Naive thymus-derived CD8-positive, alpha-beta T cell (primary cell): ENCODE results near the gene HYAL1. TPM values are rescaled to one million over a fixed set of nuclear protein-coding genes. Genes with fewer than 3 reads are reported as not detected.

Experiments
- ATAC-seq, 2 donors: fragments of 150-1000 bp; cut with Tn5 transposase in 1 of 2; sonication (Bioruptor Pico), chemical (Tn5 transposase) in 1 of 2; 1 replicate in 1 of 2; 2 replicates in 1 of 2; pipeline ENCODE4 v1.10.0; 2021; ENCODE audit warnings: mild to moderate bottlenecking in 2 of 2, moderate library complexity in 2 of 2
- POLR2A ChIA-PET: fragments of 350-600 bp; sonication (Branson Sonifier 250); formaldehyde crosslinking; loops from one replicate; lab custom pipeline; 2021; ENCODE audit warnings: antibody characterized with exemption; lab: Charles Lee
- DNase-seq, 10 donors: peaks; one replicate each; pipeline versions ENCODE4 v3.0.0 to v3.0.0-alpha.2; 2020 to 2022
- H3K27ac Mint-ChIP-seq, 10 donors: one replicate each; pipeline ENCODE4 v1.8.0; 2020 to 2022; ENCODE audit warnings: mild to moderate bottlenecking in 10 of 10, mixed read lengths in 10 of 10, moderate library complexity in 4 of 10, inconsistent platforms in 1 of 10
- H3K27me3 Mint-ChIP-seq, 5 donors: one replicate each; pipeline ENCODE4 v1.8.0; 2021 to 2022; ENCODE audit warnings: mixed read lengths in 5 of 5
- H3K36me3 Mint-ChIP-seq, 3 donors: one replicate each; pipeline ENCODE4 v1.8.0; 2020 to 2022; ENCODE audit warnings: mixed read lengths in 3 of 3, mild to moderate bottlenecking in 2 of 3, inconsistent platforms in 1 of 3
- H3K4me1 Mint-ChIP-seq, 4 donors: one replicate each; pipeline ENCODE4 v1.8.0; 2021 to 2022; ENCODE audit warnings: mixed read lengths in 4 of 4
- H3K4me3 Mint-ChIP-seq, 10 donors: one replicate each; pipeline ENCODE4 v1.8.0; 2020 to 2022; ENCODE audit warnings: mild to moderate bottlenecking in 10 of 10, mixed read lengths in 10 of 10, moderate library complexity in 6 of 10, inconsistent platforms in 1 of 10
- H3K9me3 Mint-ChIP-seq, 9 donors: one replicate each; pipeline ENCODE4 v1.8.0; 2020 to 2022; ENCODE audit warnings: mixed read lengths in 9 of 9, mild to moderate bottlenecking in 3 of 9, inconsistent platforms in 1 of 9, moderate library complexity in 1 of 9
- polyA plus RNA-seq, 3 donors: library from polyadenylated mRNA; unstranded; fragments of 300-500 nt; fragmentation: Illumina TruSeq; gene quantifications; one replicate each; pipeline ENCODE4 v1.2.3, GENCODE V29; 2021
- total RNA-seq, 8 experiments: library from RNA in 2 of 8; stranded (reverse) in 2 of 8; gene quantifications; one replicate each; pipeline ENCODE4 v1.2.3 and lab custom pipeline; 2021 to 2026

The HYAL1 gene
- total and polyA plus RNA-seq, 5 experiments from 2014 or later: 0.16 to 0.75 (median 0.47) TPM; not detected in 1

- POLR2A ChIA-PET: interaction anchor here (1.1 to 1.3 kb wide), 3 partner anchors 11 to 14 kb away, joined by 3 to 4 read pairs (median 3); no protein-coding TSS in a partner anchor
- no peak for ATAC-seq
Measured at GRCh38 chr3:50333744-50334328, 30.5 kb upstream of the HYAL1 start.

GRCh38 chr3:50331364-50331907 is 28.1 kb upstream of the HYAL1 start:
- Mint-ChIP-seq H3K27me3 (no peaks in the 10 kb centered on the region), H3K4me3 (no peak overlapping the region), H3K9me3 (no peaks in the 10 kb centered on the region), H3K4me1 (peaks cover 16 to 58% (median 48%) of the 10 kb centered on the region in 4 donors), H3K27ac (peak overlapping the region in 4 of 10 donors; percentile 11 to 72 (median 26)), H3K36me3 (peaks cover 0 to 39% (median 0%) of the 10 kb centered on the region in 3 donors)
- ATAC-seq: no peak
- DNase-seq: no peak
- POLR2A ChIA-PET: interaction anchor here (0.6 to 2.6 kb wide), 5 partner anchors 9 to 39 kb away, joined by 3 to 14 read pairs (median 4); partner anchors contain the start of genes CYB561D2, IFRD2, NPRL2 and RASSF1

More at GRCh38 chr3:50333744-50334328, 30.5 kb upstream of the HYAL1 start:
- no peak for DNase-seq
- Mint-ChIP-seq H3K9me3 (no peaks in the 10 kb centered on the region), H3K27me3 (no peaks in the 10 kb centered on the region), H3K4me3 (peak overlapping the region; percentile 10 to 77 (median 48)), H3K36me3 (peaks cover 0 to 38% (median 0%) of the 10 kb centered on the region in 3 donors), H3K27ac (peak overlapping the region; percentile 75 to 97 (median 93)), H3K4me1 (peaks cover 27 to 58% (median 51%) of the 10 kb centered on the region in 4 donors)

GRCh38 chr3:50330330-50330729 is 27.0 kb upstream of the HYAL1 start:
- Mint-ChIP-seq H3K9me3 (no peaks in the 10 kb centered on the region), H3K4me3 (peak overlapping the region in 1 of 10 donors; percentile 14), H3K27ac (peak overlapping the region in 3 of 10 donors; percentile 32 to 84 (median 49)), H3K27me3 (no peaks in the 10 kb centered on the region), H3K4me1 (peaks cover 13 to 52% (median 42%) of the 10 kb centered on the region in 4 donors), H3K36me3 (peaks cover 0 to 39% (median 0%) of the 10 kb centered on the region in 3 donors)
- no peak for ATAC-seq
- POLR2A ChIA-PET: interaction anchor here (0.5 to 2.5 kb wide), 2 partner anchors 11 to 104 kb away, joined by 4 to 14 read pairs; partner anchors contain the start of gene RASSF1
- DNase-seq: no peak

GRCh38 chr3:50327943-50328691 is 24.7 kb upstream of the HYAL1 start, which contains the start of gene TUSC2:
TUSC2 (minus strand) TSS chr3:50328223; CDS start chr3:50328099, 124 bp downstream.
- DNase-seq: peak; percentile 89 to 97 (median 92)
- H3K4me1 Mint-ChIP-seq: peaks cover 6 to 38% (median 34%) of the 10 kb centered on the region in 4 donors
- H3K27ac Mint-ChIP-seq: peak within 1 kb of the TSS; percentile 85 to 97 (median 95)
- POLR2A ChIA-PET: interaction anchor here (0.9 to 2.8 kb wide), 11 partner anchors 10 to 239 kb away, joined by 3 to 48 read pairs (median 9); partner anchors contain the start of genes C3orf18, CYB561D2, HYAL3 and IFRD2
- no peaks in the 10 kb centered on the region for H3K27me3 Mint-ChIP-seq
- no peaks in the 10 kb centered on the region for H3K9me3 Mint-ChIP-seq
- ATAC-seq: peak; percentile 93 to 96
- H3K36me3 Mint-ChIP-seq: peaks cover 0 to 32% (median 0%) of the 10 kb centered on the region in 3 donors
- H3K4me3 Mint-ChIP-seq: peak within 1 kb of the TSS; percentile 84 to 97 (median 94)

- no peak for DNase-seq
- POLR2A ChIA-PET: interaction anchor here (0.9 to 2.8 kb wide), 10 partner anchors 9 to 240 kb away, joined by 3 to 48 read pairs (median 11); partner anchors contain the start of genes C3orf18, CYB561D2, HYAL3 and IFRD2
- peaks cover 0 to 31% (median 0%) of the 10 kb centered on the region in 3 donors for H3K36me3 Mint-ChIP-seq
- no peaks in the 10 kb centered on the region for H3K27me3 Mint-ChIP-seq
- H3K9me3 Mint-ChIP-seq: no peaks in the 10 kb centered on the region
- no peak for ATAC-seq
- H3K4me1 Mint-ChIP-seq: peaks cover 6 to 40% (median 33%) of the 10 kb centered on the region in 4 donors
- peak overlapping the region; percentile 69 to 97 (median 86) for H3K4me3 Mint-ChIP-seq
- peak overlapping the region in 9 of 10 donors; percentile 31 to 96 (median 89) for H3K27ac Mint-ChIP-seq
Measured at GRCh38 chr3:50327129-50327528, 23.8 kb upstream of the HYAL1 start.

GRCh38 chr3:50326182-50326541 is 22.8 kb upstream of the HYAL1 start:
- ATAC-seq (no peak), DNase-seq (no peak)
- H3K36me3 Mint-ChIP-seq: peaks cover 0 to 23% (median 0%) of the 10 kb centered on the region in 3 donors
- H3K9me3 Mint-ChIP-seq: no peaks in the 10 kb centered on the region
- POLR2A ChIA-PET: interaction anchor here (0.6 to 2.8 kb wide), 4 partner anchors 10 to 38 kb away, joined by 3 to 15 read pairs (median 7); partner anchors contain the start of gene RASSF1
- peaks cover 6 to 44% (median 32%) of the 10 kb centered on the region in 4 donors for H3K4me1 Mint-ChIP-seq
- H3K27ac Mint-ChIP-seq: peak overlapping the region in 5 of 10 donors; percentile 19 to 66 (median 43)
- H3K27me3 Mint-ChIP-seq: no peaks in the 10 kb centered on the region
- H3K4me3 Mint-ChIP-seq: peak overlapping the region in 9 of 10 donors; percentile 4 to 97 (median 67)

GRCh38 chr3:50325497-50326181 is 22.3 kb upstream of the HYAL1 start:
- DNase-seq (no peak), ATAC-seq (no peak)
- H3K36me3 Mint-ChIP-seq: peaks cover 0 to 18% (median 0%) of the 10 kb centered on the region in 3 donors
- peak overlapping the region in 2 of 10 donors; percentile 43 to 52 for H3K27ac Mint-ChIP-seq
- H3K4me1 Mint-ChIP-seq: peaks cover 7 to 44% (median 34%) of the 10 kb centered on the region in 4 donors
- no peaks in the 10 kb centered on the region for H3K9me3 Mint-ChIP-seq
- POLR2A ChIA-PET: interaction anchor here (0.6 to 0.8 kb wide), 2 partner anchors 10 to 12 kb away, joined by 3 to 5 read pairs; no protein-coding TSS in a partner anchor
- H3K4me3 Mint-ChIP-seq: peak overlapping the region in 5 of 10 donors; percentile 4 to 74 (median 31)
- H3K27me3 Mint-ChIP-seq: no peaks in the 10 kb centered on the region

- Mint-ChIP-seq H3K9me3 (no peaks in the 10 kb centered on the region), H3K27ac (peak overlapping the region in 6 of 10 donors; percentile 46 to 85 (median 75)), H3K4me1 (peaks cover 9 to 49% (median 40%) of the 10 kb centered on the region in 4 donors), H3K27me3 (no peaks in the 10 kb centered on the region), H3K36me3 (peaks cover 0 to 12% (median 0%) of the 10 kb centered on the region in 3 donors), H3K4me3 (peak overlapping the region in 2 of 10 donors; percentile 20 to 25)
- no peak for ATAC-seq
- no peak for DNase-seq
- POLR2A ChIA-PET: interaction anchor here (1.0 to 1.3 kb wide), 2 partner anchors 10 to 26 kb away, joined by 3 to 5 read pairs; partner anchors contain the start of genes HYAL3 and NAA80
Measured at GRCh38 chr3:50325113-50325480, 21.7 kb upstream of the HYAL1 start.

- peak; percentile 20 to 24 for ATAC-seq
- Mint-ChIP-seq H3K27ac (peak overlapping the region in 8 of 10 donors; percentile 31 to 85 (median 80)), H3K36me3 (peaks cover 0 to 8% (median 0%) of the 10 kb centered on the region in 3 donors), H3K27me3 (no peaks in the 10 kb centered on the region), H3K4me1 (peaks cover 10 to 55% (median 44%) of the 10 kb centered on the region in 4 donors), H3K9me3 (no peaks in the 10 kb centered on the region), H3K4me3 (peak overlapping the region in 4 of 10 donors; percentile 12 to 65 (median 24))
- peak in 8 of 10 donors; percentile 39 to 76 (median 51) for DNase-seq
- POLR2A ChIA-PET: interaction anchor here (1.0 to 5.7 kb wide), 6 partner anchors 10 to 130 kb away, joined by 3 to 53 read pairs (median 4); partner anchors contain the start of genes HYAL3, IFRD2, NAA80 and RASSF1
Measured at GRCh38 chr3:50324351-50325112, 21.2 kb upstream of the HYAL1 start.

- ATAC-seq (no peak), DNase-seq (no peak)
- H3K36me3 Mint-ChIP-seq: peaks cover 0 to 6% (median 0%) of the 10 kb centered on the region in 3 donors
- H3K27ac Mint-ChIP-seq: peak overlapping the region in 7 of 10 donors; percentile 25 to 79 (median 44)
- POLR2A ChIA-PET: interaction anchor here (1.0 to 5.7 kb wide), 8 partner anchors 11 to 129 kb away, joined by 3 to 53 read pairs (median 4); partner anchors contain the start of genes HYAL3, IFRD2, NAA80 and RASSF1
- peak overlapping the region in 1 of 10 donors; percentile 29 for H3K4me3 Mint-ChIP-seq
- no peaks in the 10 kb centered on the region for H3K9me3 Mint-ChIP-seq
- H3K4me1 Mint-ChIP-seq: peaks cover 13 to 59% (median 50%) of the 10 kb centered on the region in 4 donors
- no peaks in the 10 kb centered on the region for H3K27me3 Mint-ChIP-seq
Measured at GRCh38 chr3:50323614-50324199, 20.3 kb upstream of the HYAL1 start.
